IPS DF 6.9 (cell line): ENCODE results near the gene CYP11A1.
"Not testable (repeated sequence)": the region's sequence is repeated elsewhere in the genome, so short reads cannot be mapped to it uniquely, and the experiment has no call there.

Source experiments
- DNase-seq: peaks from one replicate; pipeline ENCODE4 v3.0.0-alpha.2; 2013; ENCODE audit warnings: low read depth, low spot score
- H3K27ac ChIP-seq: one replicate; pipeline ENCODE4 v1.5.1; 2013; ENCODE audit warnings: low read length, control low read depth
- H3K27me3 ChIP-seq: 2 replicates; pipeline ENCODE4 v1.6.1; 2013; ENCODE audit warnings: mild to moderate bottlenecking, low read length; ENCODE audit not compliant: control insufficient read depth, insufficient read depth
- H3K36me3 ChIP-seq: 2 replicates; pipeline ENCODE4 v1.6.1; 2013; ENCODE audit warnings: low read length; ENCODE audit not compliant: control insufficient read depth, insufficient read depth
- H3K4me1 ChIP-seq: 2 replicates; pipeline ENCODE4 v1.6.1; 2013; ENCODE audit warnings: low read length; ENCODE audit not compliant: control insufficient read depth, insufficient read depth
- H3K4me3 ChIP-seq: 2 replicates; pipeline ENCODE4 v1.5.1; 2013; ENCODE audit warnings: mild to moderate bottlenecking, low read length
- H3K9me3 ChIP-seq: 2 replicates; pipeline ENCODE4 v1.6.1; 2013; ENCODE audit warnings: low read length, inconsistent platforms; ENCODE audit not compliant: control insufficient read depth, insufficient read depth
- WGBS: extraction: QIAGEN DNeasy Blood & Tissue Kit; methylation state at CpG from one replicate; pipeline ENCODE4 v1.1.7; 2013; ENCODE audit warnings: mixed read lengths, missing lambda C conversion rate; ENCODE audit not compliant: insufficient read length, insufficient coverage; 5-methylcytosine and 5-hydroxymethylcytosine counted together

CYP11A1 gene

DNA sequence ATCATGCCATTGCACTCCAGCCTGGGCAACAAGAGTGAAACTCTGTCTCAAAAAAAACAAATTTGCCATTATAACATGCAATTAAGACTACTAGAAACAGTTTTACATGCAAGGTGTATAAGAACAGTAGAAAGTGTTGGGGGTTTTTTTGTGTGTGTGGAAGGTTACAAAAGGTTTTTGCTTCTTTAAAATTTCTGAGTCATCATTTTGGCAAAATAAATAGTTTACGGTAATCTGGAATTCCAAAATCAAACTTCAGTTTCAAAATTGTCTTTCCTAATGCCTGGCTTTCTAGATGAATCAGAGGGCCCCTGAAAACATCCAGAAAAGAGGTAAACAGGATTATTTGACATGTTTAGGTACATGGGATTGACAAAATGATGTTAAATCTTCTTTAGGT is 6.6 kb downstream of the CYP11A1 start:
- H3K9me3 ChIP-seq, H3K4me3 ChIP-seq, H3K4me1 ChIP-seq, H3K27ac ChIP-seq, DNase-seq, H3K36me3 ChIP-seq, H3K27me3 ChIP-seq: not testable (repeated sequence)
- WGBS: no CpG with 5 or more reads among the region's 1 CpG

GRCh38 chr15:74359376-74359775 is 8.1 kb downstream of the CYP11A1 start:
- not testable (repeated sequence) for DNase-seq, H3K4me1 ChIP-seq, H3K9me3 ChIP-seq, H3K27ac ChIP-seq, H3K27me3 ChIP-seq, H3K36me3 ChIP-seq, H3K4me3 ChIP-seq
- WGBS: no CpG with 5 or more reads among the region's 6 CpGs

DNA sequence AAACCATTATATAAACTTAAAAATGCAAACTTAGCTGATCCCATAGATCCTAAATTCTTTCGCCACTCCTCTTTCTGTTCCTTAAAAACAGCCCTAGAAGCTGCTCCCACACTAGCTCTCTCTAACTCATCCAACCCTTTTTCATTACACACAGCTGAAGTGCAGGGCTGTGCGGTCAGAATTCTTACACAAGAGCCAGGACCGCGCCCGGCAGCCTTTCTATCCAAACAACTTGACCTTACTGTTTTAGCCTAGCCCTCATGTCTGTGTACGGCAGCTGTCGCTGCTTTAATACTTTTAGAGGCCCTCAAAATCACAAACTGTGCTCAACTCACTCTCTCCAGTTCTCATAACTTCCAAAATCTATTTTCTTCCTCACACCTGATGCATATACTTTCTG is 9.9 kb downstream of the CYP11A1 start:
- not testable (repeated sequence) for DNase-seq, H3K4me1 ChIP-seq, H3K27me3 ChIP-seq, H3K36me3 ChIP-seq, H3K27ac ChIP-seq, H3K9me3 ChIP-seq, H3K4me3 ChIP-seq
- no CpG with 5 or more reads among the region's 7 CpGs for WGBS

DNA sequence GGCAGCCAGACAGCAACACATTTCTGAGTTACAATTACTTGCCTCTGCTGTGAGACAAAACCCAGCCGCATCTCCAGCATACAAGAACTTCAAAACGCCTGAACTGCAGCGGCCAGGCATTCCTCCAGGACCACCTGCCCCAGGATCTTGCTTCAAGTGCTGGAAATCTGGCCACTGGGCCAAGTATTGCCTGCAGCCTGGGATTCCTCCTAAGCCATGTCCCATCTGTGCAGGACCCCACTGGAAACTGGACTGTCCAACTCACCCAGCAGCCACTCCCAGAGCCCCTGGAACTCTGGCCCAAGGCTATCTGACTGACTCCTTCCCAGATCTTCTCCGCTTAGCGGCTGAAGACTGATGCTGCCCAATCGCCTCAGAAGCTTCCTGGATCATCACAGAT is 11.4 kb downstream of the CYP11A1 start:
- not testable (repeated sequence) for H3K36me3 ChIP-seq, H3K9me3 ChIP-seq, H3K4me1 ChIP-seq, DNase-seq, H3K27ac ChIP-seq, H3K4me3 ChIP-seq, H3K27me3 ChIP-seq
- no CpG with 5 or more reads among the region's 6 CpGs for WGBS

GRCh38 chr15:74353992-74354391 is 13.5 kb downstream of the CYP11A1 start:
- not testable (repeated sequence) for DNase-seq, H3K36me3 ChIP-seq, H3K4me1 ChIP-seq, H3K27ac ChIP-seq, H3K4me3 ChIP-seq, H3K27me3 ChIP-seq, H3K9me3 ChIP-seq
- no CpG with 5 or more reads among the region's 2 CpGs for WGBS

DNA sequence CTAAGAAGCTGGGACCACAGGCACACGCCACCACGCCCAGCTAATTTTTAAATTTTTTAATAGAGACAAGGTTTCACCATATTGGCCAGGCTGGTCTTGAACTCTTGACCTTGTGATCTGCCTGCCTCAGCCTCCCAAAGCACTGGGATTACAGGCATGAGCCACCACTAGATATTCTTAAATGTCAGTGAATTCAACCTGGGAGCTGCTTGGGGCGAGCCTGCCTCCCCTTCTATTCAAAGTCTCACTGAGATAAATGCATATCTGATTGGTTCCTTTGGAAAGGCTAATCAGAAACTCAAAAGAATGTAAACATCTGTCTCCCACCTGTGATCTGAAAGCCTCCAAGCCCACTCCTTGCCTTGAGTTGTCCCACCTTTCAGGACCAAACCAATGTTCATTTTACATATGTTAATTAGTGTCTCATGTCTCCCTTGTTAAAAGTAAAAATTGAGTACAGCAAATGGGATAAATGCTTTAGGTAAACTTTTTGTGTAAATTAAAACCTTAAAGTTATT is 15.0 kb downstream of the CYP11A1 start:
- peaks cover 4% of the 10 kb centered on the region; the same call in 1 of the 2 replicates for H3K4me1 ChIP-seq
- H3K9me3 ChIP-seq: no peaks in the 10 kb centered on the region; the same call in 1 of the 2 replicates
- WGBS: no CpG with 5 or more reads among the region's 3 CpGs
- H3K36me3 ChIP-seq: no peaks in the 10 kb centered on the region
- H3K4me3 ChIP-seq: no peak overlapping the region
- H3K27ac ChIP-seq: no peak overlapping the region
- H3K27me3 ChIP-seq: no peaks in the 10 kb centered on the region
- no peak for DNase-seq

- Histone ChIP-seq H3K27ac (no peak overlapping the region), H3K27me3 (no peaks in the 10 kb centered on the region), H3K4me3 (no peak overlapping the region), H3K36me3 (no peaks in the 10 kb centered on the region), H3K9me3 (no peaks in the 10 kb centered on the region; the same call in 1 of the 2 replicates), H3K4me1 (peaks cover 4% of the 10 kb centered on the region; the same call in 1 of the 2 replicates)
- no peak for DNase-seq
- WGBS: no CpG with 5 or more reads among the region's 3 CpGs
Measured at GRCh38 chr15:74351670-74352069, 15.8 kb downstream of the CYP11A1 start.

GRCh38 chr15:74350295-74351275 is 16.9 kb downstream of the CYP11A1 start:
- H3K27ac ChIP-seq: no peak overlapping the region
- H3K4me3 ChIP-seq: no peak overlapping the region
- no CpG with 5 or more reads among the region's 14 CpGs for WGBS
- no peak for DNase-seq
- H3K4me1 ChIP-seq: peaks cover 4% of the 10 kb centered on the region; the same call in 1 of the 2 replicates
- H3K36me3 ChIP-seq: no peaks in the 10 kb centered on the region
- no peaks in the 10 kb centered on the region; the same call in 1 of the 2 replicates for H3K9me3 ChIP-seq
- no peaks in the 10 kb centered on the region for H3K27me3 ChIP-seq

GRCh38 chr15:74349241-74349778 is 18.1 kb downstream of the CYP11A1 start:
- no CpG with 5 or more reads among the region's 3 CpGs for WGBS
- H3K9me3 ChIP-seq: no peaks in the 10 kb centered on the region; the same call in 1 of the 2 replicates
- peaks cover 4% of the 10 kb centered on the region; the same call in 1 of the 2 replicates for H3K4me1 ChIP-seq
- DNase-seq: no peak
- no peak overlapping the region for H3K4me3 ChIP-seq
- H3K27ac ChIP-seq: no peak overlapping the region
- H3K27me3 ChIP-seq: no peaks in the 10 kb centered on the region
- no peaks in the 10 kb centered on the region for H3K36me3 ChIP-seq

- no peak for DNase-seq
- Histone ChIP-seq H3K27ac (no peak overlapping the region), H3K27me3 (no peaks in the 10 kb centered on the region), H3K36me3 (no peaks in the 10 kb centered on the region), H3K4me3 (no peak overlapping the region), H3K4me1 (peaks cover 4% of the 10 kb centered on the region; the same call in 1 of the 2 replicates), H3K9me3 (no peaks in the 10 kb centered on the region; the same call in 1 of the 2 replicates)
- WGBS: no CpG with 5 or more reads among the region's 13 CpGs
Measured at GRCh38 chr15:74347757-74348250, 19.6 kb downstream of the CYP11A1 start.
